Measurements from ENCODE around the gene LDB3. TPM values are rescaled to one million over a fixed set of nuclear protein-coding genes. Genes with fewer than 3 reads are reported as not detected.

The LDB3 gene
- total and polyA plus RNA-seq, 2 of the 4 experiments (the other 2 are of a cell fraction): 0.36 to 2.6 TPM

DNA sequence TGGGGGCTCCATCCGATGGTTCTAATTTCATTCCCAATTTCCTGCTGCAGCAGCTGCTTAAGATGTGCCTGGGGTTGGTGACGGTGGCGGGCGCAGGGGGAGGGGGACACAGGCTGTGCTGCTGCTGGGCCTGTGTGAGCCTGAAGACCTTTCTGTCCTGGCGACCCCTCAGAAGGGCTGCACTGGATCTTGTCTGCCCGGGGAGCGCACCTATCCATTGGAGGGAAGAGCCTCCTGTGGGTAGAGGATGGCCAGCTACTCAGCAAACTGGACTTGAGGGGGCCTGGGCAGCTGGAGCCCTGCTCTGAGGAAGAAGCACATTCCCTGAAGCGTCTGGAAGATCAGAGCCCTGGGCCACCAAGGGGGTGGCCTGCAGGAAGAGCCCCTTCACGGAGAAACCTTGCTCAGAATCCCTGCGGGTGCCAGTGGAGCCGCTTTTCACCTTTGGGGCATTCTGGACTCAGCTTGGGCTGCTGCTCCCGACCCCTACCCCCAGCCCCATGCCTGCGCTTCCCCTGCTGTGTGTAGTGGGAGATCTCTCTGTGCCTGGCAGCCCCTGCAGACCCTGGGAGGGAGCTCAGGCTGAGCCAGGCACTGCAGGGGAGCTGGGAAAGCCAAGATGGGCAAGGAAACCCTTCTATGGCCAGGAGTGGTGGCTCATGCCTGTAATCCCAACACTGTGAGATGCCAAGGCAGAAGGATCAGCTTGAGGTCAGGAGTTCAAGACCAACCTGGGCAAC, 17.8 kb downstream of the LDB3 start (continued):
- TF ChIP-seq SMC3 (IDR thresholded peaks at IDR 0.05; ENCODE audit: low read depth, low read length): no peak
- TF ChIP-seq POLR2A (IDR thresholded peaks at IDR 0.05; ENCODE audit: low read depth, low read length): no peak

DNA sequence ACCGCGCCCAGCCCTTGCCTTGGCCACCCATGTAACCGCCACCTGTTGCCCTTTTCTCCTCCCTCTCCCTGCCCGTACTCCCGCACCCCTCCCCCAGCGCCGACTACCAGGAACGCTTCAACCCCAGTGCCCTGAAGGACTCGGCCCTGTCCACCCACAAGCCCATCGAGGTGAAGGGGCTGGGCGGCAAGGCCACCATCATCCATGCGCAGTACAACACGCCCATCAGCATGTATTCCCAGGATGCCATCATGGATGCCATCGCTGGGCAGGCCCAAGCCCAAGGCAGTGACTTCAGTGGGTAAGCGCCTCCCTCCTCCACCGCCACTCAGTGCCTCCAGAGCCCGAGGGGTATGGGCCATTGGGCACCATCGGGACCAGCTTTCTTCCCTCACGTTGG, 18.7 kb downstream of the LDB3 start:
- Histone ChIP-seq H4K91ac (ENCODE audit: insufficient read depth, low read depth, low read length) (peak overlapping the region; percentile 99), H4K5ac (ENCODE audit: low read depth, low read length) (peak overlapping the region; percentile 76), H3K14ac (replicated peaks; ENCODE audit: low read depth, low read length) (peak overlapping the region; percentile 82), H2BK5ac (ENCODE audit: low read depth, low read length, poor library complexity, severe bottlenecking) (peak overlapping the region; percentile 84), H3K23ac (ENCODE audit: low read depth, low read length) (peak overlapping the region; percentile 61), H3K56ac (ENCODE audit: extremely low read depth, insufficient read depth, low read length) (no peak overlapping the region), H2BK15ac (ENCODE audit: low read depth, low read length) (peak overlapping the region; percentile 7; the same call in 2 of the 3 replicates), H3K4ac (ENCODE audit: low read depth, low read length) (peak overlapping the region; percentile 99), H3K27ac (ENCODE audit: insufficient read depth, low read length) (peak overlapping the region; percentile 92), H3K4me2 (ENCODE audit: low read depth, low read length) (no peak overlapping the region), H2AK9ac (replicated peaks; ENCODE audit: low read depth, low read length, poor library complexity) (peak overlapping the region; percentile 95), H3K4me3 (ENCODE audit: insufficient read depth, low read depth, low read length) (no peak overlapping the region), H3K9ac (ENCODE audit: low read depth, low read length) (peak overlapping the region; percentile 23; the same call in 1 of the 2 replicates), H3K18ac (ENCODE audit: low read depth, low read length) (peak overlapping the region; percentile 96), H3K36me3 (ENCODE audit: control insufficient read depth, insufficient read depth, low read length) (no peaks in the 10 kb centered on the region), H2AFZ (replicated peaks; ENCODE audit: low read length, poor library complexity) (peak overlapping the region; percentile 73), H4K8ac (ENCODE audit: low read depth in 2 of 2, low read length in 2 of 2) (peak overlapping the region; percentile 73 to 91), H3K4me1 (ENCODE audit: control insufficient read depth, insufficient read depth, low read length) (peaks cover 29% of the 10 kb centered on the region), H2BK120ac (ENCODE audit: low read depth, low read length) (peak overlapping the region; percentile 100), H3K79me1 (ENCODE audit: low read depth in 1 of 2, low read length in 2 of 2) (no peaks in the 10 kb centered on the region), H2BK20ac (ENCODE audit: low read depth, low read length) (peak overlapping the region; percentile 92), H3K9me1 (ENCODE audit: insufficient read depth, low read length) (peaks cover 15% of the 10 kb centered on the region), H4K20me1 (ENCODE audit: insufficient read depth, low read length) (no peaks in the 10 kb centered on the region), H3K9me3 (ENCODE audit: control insufficient read depth, insufficient read depth, low read length) (no peaks in the 10 kb centered on the region), H2AK5ac (ENCODE audit: low read depth, low read length) (peak overlapping the region; percentile 100), H3K27me3 (ENCODE audit: control insufficient read depth, insufficient read depth, low read length) (no peaks in the 10 kb centered on the region)
- no peak for DNase-seq
- ChIA-PET POLR2A (ENCODE audit: unreplicated experiment) (interaction anchor here (0.6 kb wide), 1 partner anchor 209 kb away, joined by 6 read pairs; no protein-coding TSS in a partner anchor), CTCF (interaction anchor here (0.6 to 1.4 kb wide), 4 partner anchors 87 to 252 kb away, joined by 3 to 5 read pairs (median 5); no protein-coding TSS in a partner anchor)
- WGBS, 2 experiments (ENCODE audit: extremely low coverage in 2 of 2, insufficient read length in 1 of 2): 100% methylated on average over 5 of the region's 19 CpGs; no CpG with 5 or more reads in 1 of the 2 experiments
- intact Hi-C loops (cut with micrococcal nuclease): no loop called here
- dilution Hi-C loops (cut with HindIII; ENCODE audit: low sequenced_read_pairs, unreplicated experiment): no loop called here
- BruUV-seq (replicated peaks): no TSS peak
- in situ Hi-C loops (cut with MboI; ENCODE audit: low sequenced_read_pairs): no loop called here
- ATAC-seq (ENCODE audit: low read depth): no peak
- no peak for TF ChIP-seq BHLHE40 (IDR thresholded peaks at IDR 0.05; ENCODE audit: low read depth, low read length)
- no peak for TF ChIP-seq CEBPB (IDR thresholded peaks at IDR 0.05; ENCODE audit: low read depth, low read length)
- TF ChIP-seq SMC3 (IDR thresholded peaks at IDR 0.05; ENCODE audit: low read depth, low read length): no peak
- TF ChIP-seq MXI1 (IDR thresholded peaks at IDR 0.05; ENCODE audit: borderline replicate concordance, low read depth, low read length): no peak
- TF ChIP-seq POLR2A (IDR thresholded peaks at IDR 0.05; ENCODE audit: low read depth, low read length): no peak
- TF ChIP-seq MAFK (IDR thresholded peaks at IDR 0.05; ENCODE audit: low read depth, low read length): no peak
- TF ChIP-seq RAD21 (IDR thresholded peaks at IDR 0.05; ENCODE audit: low read length): no peak
- TF ChIP-seq RFX5 (IDR thresholded peaks at IDR 0.05; ENCODE audit: low read depth, low read length): no peak
- no peak for TF ChIP-seq MAZ (IDR thresholded peaks at IDR 0.05; ENCODE audit: borderline replicate concordance, low read depth, low read length)
- TF ChIP-seq CHD1 (IDR thresholded peaks at IDR 0.05; ENCODE audit: low read depth, low read length): no peak
- no peak for TF ChIP-seq NFE2L2 (IDR thresholded peaks at IDR 0.05; ENCODE audit: low read depth, low read length)
- no peak for TF ChIP-seq FOS (IDR thresholded peaks at IDR 0.05; ENCODE audit: low read depth, low read length)
- TF ChIP-seq, protein P1, sequence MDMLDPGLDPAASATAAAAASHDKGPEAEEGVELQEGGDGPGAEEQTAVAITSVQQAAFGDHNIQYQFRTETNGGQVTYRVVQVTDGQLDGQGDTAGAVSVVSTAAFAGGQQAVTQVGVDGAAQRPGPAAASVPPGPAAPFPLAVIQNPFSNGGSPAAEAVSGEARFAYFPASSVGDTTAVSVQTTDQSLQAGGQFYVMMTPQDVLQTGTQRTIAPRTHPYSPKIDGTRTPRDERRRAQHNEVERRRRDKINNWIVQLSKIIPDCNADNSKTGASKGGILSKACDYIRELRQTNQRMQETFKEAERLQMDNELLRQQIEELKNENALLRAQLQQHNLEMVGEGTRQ (IDR thresholded peaks at IDR 0.05; ENCODE audit: low read depth, low read length): no peak
- TF ChIP-seq, protein P2, sequence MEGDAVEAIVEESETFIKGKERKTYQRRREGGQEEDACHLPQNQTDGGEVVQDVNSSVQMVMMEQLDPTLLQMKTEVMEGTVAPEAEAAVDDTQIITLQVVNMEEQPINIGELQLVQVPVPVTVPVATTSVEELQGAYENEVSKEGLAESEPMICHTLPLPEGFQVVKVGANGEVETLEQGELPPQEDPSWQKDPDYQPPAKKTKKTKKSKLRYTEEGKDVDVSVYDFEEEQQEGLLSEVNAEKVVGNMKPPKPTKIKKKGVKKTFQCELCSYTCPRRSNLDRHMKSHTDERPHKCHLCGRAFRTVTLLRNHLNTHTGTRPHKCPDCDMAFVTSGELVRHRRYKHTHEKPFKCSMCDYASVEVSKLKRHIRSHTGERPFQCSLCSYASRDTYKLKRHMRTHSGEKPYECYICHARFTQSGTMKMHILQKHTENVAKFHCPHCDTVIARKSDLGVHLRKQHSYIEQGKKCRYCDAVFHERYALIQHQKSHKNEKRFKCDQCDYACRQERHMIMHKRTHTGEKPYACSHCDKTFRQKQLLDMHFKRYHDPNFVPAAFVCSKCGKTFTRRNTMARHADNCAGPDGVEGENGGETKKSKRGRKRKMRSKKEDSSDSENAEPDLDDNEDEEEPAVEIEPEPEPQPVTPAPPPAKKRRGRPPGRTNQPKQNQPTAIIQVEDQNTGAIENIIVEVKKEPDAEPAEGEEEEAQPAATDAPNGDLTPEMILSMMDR (conservative IDR thresholded peaks at IDR 0.05; ENCODE audit: low read depth, low read length): no peak

Measured in IMR-90 (cell line).